Cardiac fibroblast (primary cell): ENCODE measurements around the gene ERN1.

Source experiments
- DNase-seq, 2 donors: peaks; one replicate each; pipeline versions ENCODE4 v3.0.0 to v3.0.0-alpha.2; 2010; ENCODE audit warnings: low read depth in 2 of 2
- H3K4me3 ChIP-seq, 2 donors: replicated peaks in 1 of 2; 1 replicate in 1 of 2; 2 replicates in 1 of 2; pipeline ENCODE4 v1.5.1; 2011; ENCODE audit warnings: low read depth in 2 of 2, low read length in 2 of 2, mild to moderate bottlenecking in 2 of 2, moderate library complexity in 1 of 2
- CTCF ChIP-seq: IDR thresholded peaks from one replicate; pipeline ENCODE4 v1.5.1; 2011; ENCODE audit warnings: low read depth, mild to moderate bottlenecking, low read length, inconsistent platforms

Gene ERN1

DNA sequence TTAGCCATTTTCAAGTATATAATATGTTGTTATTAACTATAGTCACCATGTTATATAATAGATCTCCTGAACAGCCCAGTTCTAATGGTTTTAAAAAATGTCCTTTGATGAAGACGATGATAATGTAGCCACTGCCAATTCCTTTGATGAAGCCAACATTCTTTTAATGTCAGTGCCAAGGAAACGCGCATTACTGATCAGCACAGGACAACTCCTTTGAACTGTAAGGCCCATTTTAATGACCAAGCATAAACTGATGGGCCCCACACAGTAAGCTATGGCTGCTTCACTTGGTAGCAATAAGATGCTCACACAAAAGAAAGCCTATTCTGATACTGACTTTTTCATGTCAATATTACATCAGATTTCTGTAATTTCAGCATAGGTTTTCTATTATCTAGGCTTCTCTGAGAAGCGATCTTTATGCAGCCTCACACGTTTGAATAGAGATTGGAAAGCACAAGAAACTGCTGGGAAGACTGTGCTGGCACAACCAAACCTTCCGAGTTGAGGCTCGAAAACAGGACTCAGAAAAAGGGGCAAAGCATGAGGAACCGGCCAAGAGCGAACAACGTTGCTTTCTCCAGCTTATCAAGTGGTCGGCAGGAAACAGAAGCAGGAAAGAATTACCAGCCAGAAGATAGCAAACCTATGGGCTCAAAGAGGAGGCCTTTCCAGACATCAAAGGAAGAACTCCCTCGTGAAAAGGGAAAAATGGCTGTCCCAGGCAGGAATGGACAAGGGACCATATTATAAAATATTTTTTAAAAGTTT lies 19.4 kb downstream of the ERN1 start:
- TF ChIP-seq CTCF = no peak
- H3K4me3 ChIP-seq = no peak overlapping the region
- no peak for DNase-seq

- H3K4me3 ChIP-seq = no peak overlapping the region
- TF ChIP-seq CTCF = no peak
- DNase-seq = no peak
Observed at GRCh38 chr17:64109400-64109799, 20.5 kb downstream of the ERN1 start.

DNA sequence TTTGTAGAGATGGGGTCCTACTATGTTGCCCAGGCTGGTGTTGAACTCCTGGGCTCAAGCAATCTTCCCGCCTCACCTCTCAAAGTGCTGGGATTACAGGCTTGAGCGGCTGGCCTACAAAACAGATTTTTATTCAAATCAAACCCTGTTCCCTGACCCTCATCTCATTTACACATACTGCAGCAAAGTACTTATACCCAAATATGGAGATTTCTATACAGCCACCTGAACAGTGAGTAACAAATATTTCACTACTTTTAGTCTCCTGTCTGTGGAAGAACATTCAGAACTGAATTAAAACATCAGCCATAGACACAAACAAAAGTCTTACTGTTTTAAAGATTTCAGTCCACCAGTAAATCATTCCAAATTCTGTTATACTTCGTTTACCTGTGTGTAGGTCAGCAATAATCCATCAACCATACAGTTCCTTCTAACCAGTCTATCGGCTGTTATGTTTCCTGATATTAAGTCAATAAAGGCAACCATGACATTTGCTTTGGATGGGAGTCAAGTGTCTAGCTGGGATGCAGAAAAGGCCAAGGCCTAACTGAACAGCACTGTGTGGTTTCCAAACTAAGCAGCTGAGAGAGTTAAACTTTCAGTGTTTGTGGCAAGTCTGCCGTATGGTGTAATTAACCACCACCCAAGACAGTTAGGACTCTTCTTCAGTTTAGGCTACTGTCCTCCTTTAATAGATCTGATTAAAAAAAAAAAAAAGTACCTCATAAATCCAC lies 22.3 kb downstream of the ERN1 start:
- no peak for DNase-seq
- TF ChIP-seq CTCF = no peak
- H3K4me3 ChIP-seq = no peak overlapping the region

DNA sequence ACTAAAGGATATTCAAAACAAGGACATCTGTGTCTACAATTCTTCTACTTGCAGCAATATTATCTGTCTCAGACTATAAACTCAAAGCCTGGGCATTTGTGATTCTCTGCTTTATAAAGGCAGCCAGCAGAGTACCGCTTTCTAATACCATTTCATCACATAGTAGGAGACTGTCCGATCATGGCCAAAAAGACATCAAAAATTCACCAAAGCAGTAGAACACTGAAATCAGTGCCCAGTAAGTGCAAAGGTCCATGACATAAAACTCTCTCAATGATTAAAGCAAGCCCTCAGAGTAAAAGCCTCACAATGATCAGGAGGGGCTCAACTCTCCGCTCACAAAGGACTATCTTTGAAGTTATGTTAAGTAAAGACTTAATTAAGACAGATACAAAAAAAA lies 23.0 kb downstream of the ERN1 start:
- no peak for DNase-seq
- no peak for TF ChIP-seq CTCF
- no peak overlapping the region for H3K4me3 ChIP-seq

DNA sequence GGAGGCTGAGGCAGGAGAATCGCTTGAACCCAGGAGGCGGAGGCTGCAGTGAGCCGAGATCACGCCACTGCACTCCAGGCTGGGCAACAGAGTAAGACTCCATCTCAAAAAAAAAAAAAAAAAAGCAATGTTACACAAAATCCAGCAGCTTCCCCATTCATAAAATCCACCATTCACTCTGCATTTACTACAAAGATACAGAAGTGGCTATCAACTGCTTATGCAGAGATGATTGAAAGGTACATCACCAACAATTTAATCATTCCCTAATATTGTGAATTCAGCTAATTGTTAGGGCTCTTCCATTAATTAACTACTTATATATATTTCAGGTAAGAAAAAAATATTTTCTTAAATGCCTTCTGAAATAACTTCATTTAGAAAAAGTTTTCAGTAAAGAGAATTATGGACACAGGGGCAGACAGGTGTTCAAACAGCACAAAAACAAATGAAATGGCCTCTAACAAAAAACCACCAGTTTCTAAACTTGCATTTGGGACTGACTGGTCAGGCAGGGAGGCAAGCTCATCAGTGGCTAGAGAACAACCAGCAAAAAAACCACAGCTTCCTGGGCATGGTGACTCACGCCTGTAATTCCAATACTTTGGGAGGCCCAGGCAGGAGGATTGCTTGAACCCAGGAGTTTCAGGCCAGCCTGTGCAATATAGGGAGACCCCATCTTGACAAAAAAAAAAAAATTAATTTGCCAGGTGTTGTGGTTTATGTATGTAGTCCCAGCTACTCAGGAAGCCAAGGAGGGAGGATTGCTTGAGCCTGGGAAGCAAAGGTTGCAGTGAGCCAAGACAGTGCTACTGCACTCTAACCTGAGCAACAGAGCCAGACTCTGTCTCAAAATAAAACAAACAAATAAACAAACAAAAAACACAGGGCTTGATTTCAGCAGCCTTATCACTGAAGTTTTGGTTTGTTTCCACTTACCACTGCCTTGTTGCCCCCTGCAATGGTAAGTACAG lies 26.3 kb downstream of the ERN1 start:
- peak; percentile 53 to 78 for DNase-seq
- TF ChIP-seq CTCF = no peak

GRCh38 chr17:64102627-64103390 lies 27.1 kb downstream of the ERN1 start:
- no peak for DNase-seq
- TF ChIP-seq CTCF = no peak
- H3K4me3 ChIP-seq = no peak overlapping the region

More for the DNA sequence above, 26.3 kb downstream of the ERN1 start:
- H3K4me3 ChIP-seq = no peak overlapping the region
